NB4 (cell line): Measurements from ENCODE around the gene NDUFB10.

Experiments used
- MYC ChIP-seq: IDR thresholded peaks from 2 replicates; pipeline ENCODE4 v1.6.1; 2011; ENCODE audit warnings: low read depth, low read length
- POLR2A ChIP-seq: IDR thresholded peaks from 2 replicates; pipeline ENCODE4 v1.6.1; 2011; ENCODE audit warnings: mild to moderate bottlenecking; ENCODE audit not compliant: insufficient read length; ENCODE audit errors: extremely low read depth
- TF ChIP-seq, protein P1 (sequence below): IDR thresholded peaks from one replicate; pipeline ENCODE4 v1.5.1; 2012; ENCODE audit warnings: low read depth, low read length
- TF ChIP-seq, protein P2 (sequence below): IDR thresholded peaks from 2 replicates; pipeline ENCODE4 v1.6.1; 2011; ENCODE audit warnings: low read depth, low read length

DNA sequence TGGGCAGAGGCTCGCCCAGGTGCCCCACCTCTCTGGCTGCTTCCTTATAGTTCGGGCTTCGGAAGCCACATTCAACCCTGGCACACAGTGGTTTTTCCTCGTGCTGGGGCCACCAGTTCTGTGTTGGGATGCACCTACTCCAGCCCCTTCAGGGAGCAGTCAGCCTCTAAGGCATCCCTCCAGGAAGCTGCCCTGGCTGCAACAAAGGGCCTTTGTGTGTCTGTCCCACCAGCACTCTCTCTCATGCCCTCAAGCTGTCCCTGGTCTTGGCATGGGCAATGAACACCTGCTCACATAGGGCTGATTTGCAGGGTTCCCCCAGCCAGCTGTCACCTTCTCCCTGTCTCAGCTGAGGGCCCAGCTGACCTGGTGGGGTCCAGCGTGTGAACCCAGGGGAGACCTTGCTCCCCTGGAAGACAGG is 22.7 kb downstream of the NDUFB10 start:
- no peak for TF ChIP-seq POLR2A
- TF ChIP-seq, protein P1, sequence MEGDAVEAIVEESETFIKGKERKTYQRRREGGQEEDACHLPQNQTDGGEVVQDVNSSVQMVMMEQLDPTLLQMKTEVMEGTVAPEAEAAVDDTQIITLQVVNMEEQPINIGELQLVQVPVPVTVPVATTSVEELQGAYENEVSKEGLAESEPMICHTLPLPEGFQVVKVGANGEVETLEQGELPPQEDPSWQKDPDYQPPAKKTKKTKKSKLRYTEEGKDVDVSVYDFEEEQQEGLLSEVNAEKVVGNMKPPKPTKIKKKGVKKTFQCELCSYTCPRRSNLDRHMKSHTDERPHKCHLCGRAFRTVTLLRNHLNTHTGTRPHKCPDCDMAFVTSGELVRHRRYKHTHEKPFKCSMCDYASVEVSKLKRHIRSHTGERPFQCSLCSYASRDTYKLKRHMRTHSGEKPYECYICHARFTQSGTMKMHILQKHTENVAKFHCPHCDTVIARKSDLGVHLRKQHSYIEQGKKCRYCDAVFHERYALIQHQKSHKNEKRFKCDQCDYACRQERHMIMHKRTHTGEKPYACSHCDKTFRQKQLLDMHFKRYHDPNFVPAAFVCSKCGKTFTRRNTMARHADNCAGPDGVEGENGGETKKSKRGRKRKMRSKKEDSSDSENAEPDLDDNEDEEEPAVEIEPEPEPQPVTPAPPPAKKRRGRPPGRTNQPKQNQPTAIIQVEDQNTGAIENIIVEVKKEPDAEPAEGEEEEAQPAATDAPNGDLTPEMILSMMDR, result no peak
- TF ChIP-seq, protein P2, sequence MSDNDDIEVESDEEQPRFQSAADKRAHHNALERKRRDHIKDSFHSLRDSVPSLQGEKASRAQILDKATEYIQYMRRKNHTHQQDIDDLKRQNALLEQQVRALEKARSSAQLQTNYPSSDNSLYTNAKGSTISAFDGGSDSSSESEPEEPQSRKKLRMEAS, result no peak
- no peak for TF ChIP-seq MYC
